Gastrocnemius medialis (tissue), 4 donors: ENCODE measurements around the gene IRF3. TPM values are rescaled to one million over a fixed set of nuclear protein-coding genes. Genes with fewer than 3 reads are reported as not detected.

Source experiments
- ATAC-seq, 2 donors: fragments of 150-250 bp; one replicate each; pipeline ENCODE4 v1.9.1; 2016
- DNase-seq, 2 donors: peaks; one replicate each; pipeline ENCODE4 v3.0.0-alpha.2; 2019
- H3K27ac ChIP-seq, 4 donors: fragments of 200-600 bp; sonication (generic); 1 replicate in 1 of 4; 2 replicates in 3 of 4; pipeline ENCODE4 v1.5.1; 2016 to 2018; ENCODE audit warnings: mild to moderate bottlenecking in 2 of 4, moderate library complexity in 1 of 4
- H3K27me3 ChIP-seq, 3 donors: fragments of 200-600 bp; sonication (generic) in 2 of 3; 1 replicate in 1 of 3; 2 replicates in 2 of 3; pipeline versions ENCODE4 v1.5.1 to v1.6.0; 2016 to 2019; ENCODE audit warnings: mild to moderate bottlenecking in 1 of 3, moderate library complexity in 1 of 3
- H3K36me3 ChIP-seq, 2 donors: fragments of 200-600 bp; sonication (generic) in 1 of 2; one replicate each; pipeline ENCODE4 v1.5.1; 2017 to 2018
- H3K4me1 ChIP-seq, 2 donors: fragments of 200-600 bp; sonication (generic) in 1 of 2; one replicate each; pipeline ENCODE4 v1.5.1; 2016 to 2017; ENCODE audit warnings: mild to moderate bottlenecking in 2 of 2
- H3K4me3 ChIP-seq, 4 donors: fragments of 200-600 bp; sonication (generic) in 3 of 4; 1 replicate in 1 of 4; 2 replicates in 3 of 4; pipeline ENCODE4 v1.5.1; 2016 to 2019; ENCODE audit warnings: mild to moderate bottlenecking in 2 of 4
- H3K9me3 ChIP-seq, 3 donors: fragments of 200-600 bp; sonication (generic) in 2 of 3; 1 replicate in 1 of 3; 2 replicates in 2 of 3; pipeline ENCODE4 v1.5.1; 2016 to 2019
- POLR2A ChIP-seq, 2 donors: fragments of 450-650 bp; IDR thresholded peaks; one replicate each; pipeline ENCODE4 v1.6.1; 2017; ENCODE audit warnings: antibody characterized with exemption in 2 of 2, mild to moderate bottlenecking in 2 of 2, moderate library complexity in 2 of 2
- in situ Hi-C, 4 donors: fragments of 200-750 bp; cut with MboI; loops; one replicate each; pipeline versions ENCODE4 v1.15.0 to v1.8.0; 2017; ENCODE audit warnings: low sequenced_read_pairs in 4 of 4
- intact Hi-C: fragments of 100-400 bp; cut with DNase I; formaldehyde crosslinking; loops from one replicate; pipeline ENCODE4 v1.15.1; 2023; ENCODE audit warnings: low total_unique reads
- total RNA-seq, 4 donors: library from RNA; depleted of rRNA; stranded (reverse); fragments of >200 nt; gene quantifications; one replicate each; pipeline versions ENCODE4 v1.1.0 to v1.2.3, GENCODE V29; 2016
- TF ChIP-seq, protein P1 (sequence below), 5 experiments: fragments of 450-650 bp in 3 of 5; fragments of 200-600 bp in 2 of 5; sonication (generic) in 2 of 5; IDR thresholded peaks in 4 of 5; conservative IDR thresholded peaks in 1 of 5; 1 replicate in 4 of 5; 2 replicates in 1 of 5; pipeline ENCODE4 v1.5.1; 2016 to 2019; ENCODE audit warnings: antibody characterized with exemption in 5 of 5, mild to moderate bottlenecking in 3 of 5, moderate library complexity in 3 of 5

IRF3 gene
- total RNA-seq, 4 donors from 2014 or later = 11.0 to 18.6 (median 13.7) TPM

DNA sequence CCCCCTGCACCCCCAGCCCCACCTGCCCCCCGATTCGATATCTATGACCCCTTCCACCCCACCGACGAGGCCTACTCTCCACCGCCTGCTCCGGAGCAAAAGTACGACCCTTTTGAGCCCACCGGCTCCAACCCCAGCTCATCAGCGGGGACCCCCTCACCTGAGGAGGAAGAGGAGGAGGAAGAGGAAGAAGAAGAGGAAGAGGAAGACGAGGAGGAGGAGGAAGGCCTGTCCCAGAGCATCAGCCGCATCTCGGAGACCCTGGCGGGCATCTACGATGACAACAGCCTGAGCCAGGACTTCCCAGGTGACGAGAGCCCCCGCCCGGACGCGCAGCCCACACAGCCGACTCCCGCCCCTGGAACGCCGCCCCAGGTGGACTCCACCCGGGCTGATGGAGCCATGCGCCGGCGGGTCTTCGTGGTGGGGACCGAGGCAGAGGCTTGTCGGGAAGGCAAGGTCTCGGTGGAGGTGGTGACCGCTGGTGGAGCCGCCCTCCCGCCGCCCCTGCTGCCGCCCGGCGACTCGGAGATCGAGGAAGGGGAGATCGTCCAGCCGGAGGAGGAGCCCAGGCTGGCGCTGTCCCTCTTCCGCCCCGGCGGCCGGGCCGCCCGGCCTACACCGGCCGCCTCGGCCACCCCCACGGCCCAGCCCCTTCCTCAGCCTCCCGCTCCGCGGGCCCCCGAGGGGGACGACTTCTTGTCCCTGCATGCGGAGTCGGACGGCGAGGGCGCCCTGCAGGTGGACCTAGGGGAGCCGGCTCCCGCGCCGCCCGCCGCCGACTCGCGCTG, 14.4 kb downstream of the IRF3 start:
- DNase-seq = no peak
- in situ Hi-C loops (no loop called here), intact Hi-C loops (no loop called here)

DNA sequence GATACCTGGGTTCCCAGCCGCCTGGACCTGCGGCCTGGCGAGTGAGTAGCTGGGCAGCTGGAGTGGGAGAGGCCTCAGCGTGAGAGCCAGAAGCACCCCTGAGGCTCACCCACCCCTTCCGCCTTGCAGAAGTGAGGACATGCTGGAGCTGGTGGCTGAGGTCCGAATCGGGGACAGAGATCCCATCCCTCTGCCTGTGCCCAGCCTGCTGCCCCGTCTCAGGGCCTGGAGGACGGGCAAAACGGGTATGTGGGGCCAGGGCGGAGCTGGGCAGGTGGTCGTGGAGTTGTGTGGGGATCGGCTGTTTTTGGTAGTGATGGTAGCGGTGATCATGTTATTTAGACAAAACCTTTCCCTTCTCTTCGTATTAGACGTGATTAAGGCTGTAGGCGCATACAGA, 19.1 kb downstream of the IRF3 start:
- intact Hi-C loops (no loop called here), in situ Hi-C loops (no loop called here)
- Histone ChIP-seq H3K36me3 (peaks cover 0 to 52% of the 10 kb centered on the region in 2 donors), H3K4me1 (peaks cover 20 to 23% of the 10 kb centered on the region in 2 donors), H3K27me3 (no peaks in the 10 kb centered on the region), H3K9me3 (no peaks in the 10 kb centered on the region), H3K27ac (no peak overlapping the region), H3K4me3 (no peak overlapping the region)
- DNase-seq (no peak), ATAC-seq (no peak)
- TF ChIP-seq POLR2A (IDR thresholded peaks at IDR 0.05) = no peak
- TF ChIP-seq, protein P1, sequence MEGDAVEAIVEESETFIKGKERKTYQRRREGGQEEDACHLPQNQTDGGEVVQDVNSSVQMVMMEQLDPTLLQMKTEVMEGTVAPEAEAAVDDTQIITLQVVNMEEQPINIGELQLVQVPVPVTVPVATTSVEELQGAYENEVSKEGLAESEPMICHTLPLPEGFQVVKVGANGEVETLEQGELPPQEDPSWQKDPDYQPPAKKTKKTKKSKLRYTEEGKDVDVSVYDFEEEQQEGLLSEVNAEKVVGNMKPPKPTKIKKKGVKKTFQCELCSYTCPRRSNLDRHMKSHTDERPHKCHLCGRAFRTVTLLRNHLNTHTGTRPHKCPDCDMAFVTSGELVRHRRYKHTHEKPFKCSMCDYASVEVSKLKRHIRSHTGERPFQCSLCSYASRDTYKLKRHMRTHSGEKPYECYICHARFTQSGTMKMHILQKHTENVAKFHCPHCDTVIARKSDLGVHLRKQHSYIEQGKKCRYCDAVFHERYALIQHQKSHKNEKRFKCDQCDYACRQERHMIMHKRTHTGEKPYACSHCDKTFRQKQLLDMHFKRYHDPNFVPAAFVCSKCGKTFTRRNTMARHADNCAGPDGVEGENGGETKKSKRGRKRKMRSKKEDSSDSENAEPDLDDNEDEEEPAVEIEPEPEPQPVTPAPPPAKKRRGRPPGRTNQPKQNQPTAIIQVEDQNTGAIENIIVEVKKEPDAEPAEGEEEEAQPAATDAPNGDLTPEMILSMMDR (IDR thresholded peaks at IDR 0.05 in 4 of 5, conservative IDR thresholded peaks at IDR 0.05 in 1 of 5) = no peak

More for the DNA sequence above, 14.4 kb downstream of the IRF3 start:
- TF ChIP-seq, protein P1 (IDR thresholded peaks at IDR 0.05 in 4 of 5, conservative IDR thresholded peaks at IDR 0.05 in 1 of 5) = no peak
- TF ChIP-seq POLR2A (IDR thresholded peaks at IDR 0.05) = no peak
- H3K9me3 ChIP-seq = no peaks in the 10 kb centered on the region
- no peak overlapping the region for H3K27ac ChIP-seq
- no peak for ATAC-seq
- H3K4me3 ChIP-seq = no peak overlapping the region
- no peaks in the 10 kb centered on the region for H3K27me3 ChIP-seq
- peaks cover 0 to 84% of the 10 kb centered on the region in 2 donors for H3K36me3 ChIP-seq
- no peaks in the 10 kb centered on the region for H3K4me1 ChIP-seq

GRCh38 chr19:49645995-49646394, 19.7 kb downstream of the IRF3 start:
- H3K4me1 ChIP-seq = peaks cover 23% of the 10 kb centered on the region in 2 donors
- no peak overlapping the region for H3K27ac ChIP-seq
- no peaks in the 10 kb centered on the region for H3K27me3 ChIP-seq
- H3K4me3 ChIP-seq = no peak overlapping the region
- in situ Hi-C loops (no loop called here), intact Hi-C loops (no loop called here)
- H3K36me3 ChIP-seq = peaks cover 0 to 49% of the 10 kb centered on the region in 2 donors
- no peak for TF ChIP-seq POLR2A (IDR thresholded peaks at IDR 0.05)
- TF ChIP-seq, protein P1 (IDR thresholded peaks at IDR 0.05 in 4 of 5, conservative IDR thresholded peaks at IDR 0.05 in 1 of 5) = no peak
- DNase-seq (no peak), ATAC-seq (no peak)
- no peaks in the 10 kb centered on the region for H3K9me3 ChIP-seq

- no peak overlapping the region for H3K27ac ChIP-seq
- no peaks in the 10 kb centered on the region for H3K9me3 ChIP-seq
- TF ChIP-seq, protein P1 (IDR thresholded peaks at IDR 0.05 in 4 of 5, conservative IDR thresholded peaks at IDR 0.05 in 1 of 5) = no peak
- TF ChIP-seq POLR2A (IDR thresholded peaks at IDR 0.05) = no peak
- in situ Hi-C loops (no loop called here), intact Hi-C loops (no loop called here)
- H3K36me3 ChIP-seq = peaks cover 0 to 47% of the 10 kb centered on the region in 2 donors
- no peaks in the 10 kb centered on the region for H3K27me3 ChIP-seq
- H3K4me1 ChIP-seq = peaks cover 23% of the 10 kb centered on the region in 2 donors
- no peak overlapping the region for H3K4me3 ChIP-seq
- no peak for ATAC-seq
- DNase-seq = no peak
These were observed 20.1 kb downstream of the IRF3 start for GRCh38 chr19:49645592-49645991.
